HG03159 (cell line): Measurements from ENCODE around the gene OTOP1.
"Not testable (repeated sequence)": the region's sequence is repeated elsewhere in the genome, so short reads cannot be mapped to it uniquely, and the experiment has no call there.

Experiments used
- ATAC-seq: cut with Tn5 transposase; IDR thresholded peaks from one replicate; pipeline ENCODE4 v1.9.1; 2021; ENCODE audit warnings: mild to moderate bottlenecking, moderate library complexity; ENCODE audit not compliant: unreplicated experiment

The OTOP1 gene

DNA sequence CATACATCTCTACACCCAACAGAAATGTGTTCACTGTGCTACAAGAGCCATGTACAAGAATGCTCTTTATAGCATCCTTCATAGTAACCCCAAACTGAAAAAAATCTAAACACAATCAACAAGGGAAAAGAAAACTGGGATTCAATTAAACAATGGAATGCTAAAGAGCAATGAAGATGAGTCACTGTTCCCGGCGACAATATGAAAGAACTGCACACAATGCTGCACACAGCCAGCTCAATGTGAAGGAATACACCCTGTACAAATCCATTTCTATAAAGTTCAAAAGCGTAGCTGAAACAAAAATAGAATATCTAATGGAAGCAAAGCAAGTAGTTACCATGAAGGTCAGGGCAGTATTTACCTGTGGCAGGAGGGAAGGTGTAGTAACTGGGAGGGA lies 12.8 kb upstream of the OTOP1 start:
- not testable (repeated sequence) for ATAC-seq

DNA sequence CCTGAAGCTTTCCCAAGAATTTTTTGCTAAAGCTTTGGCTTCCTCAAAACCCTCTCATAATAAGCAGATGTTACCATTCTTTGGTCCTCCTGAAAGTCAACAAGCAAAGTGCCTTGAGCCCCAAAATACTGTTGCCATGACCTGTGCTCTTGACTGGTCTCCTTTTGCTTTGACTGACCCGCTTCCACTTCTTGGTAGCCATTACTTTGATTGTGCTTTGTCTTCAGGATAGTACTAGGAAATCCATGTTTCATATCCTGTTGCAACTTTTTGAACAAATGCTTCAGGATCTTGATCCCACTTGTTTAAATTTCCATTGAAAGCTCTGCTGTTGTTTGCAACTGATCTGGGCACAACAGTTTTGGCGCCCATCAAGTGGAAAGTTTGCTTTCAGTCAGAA lies 6.9 kb upstream of the OTOP1 start:
- ATAC-seq: no peak

DNA sequence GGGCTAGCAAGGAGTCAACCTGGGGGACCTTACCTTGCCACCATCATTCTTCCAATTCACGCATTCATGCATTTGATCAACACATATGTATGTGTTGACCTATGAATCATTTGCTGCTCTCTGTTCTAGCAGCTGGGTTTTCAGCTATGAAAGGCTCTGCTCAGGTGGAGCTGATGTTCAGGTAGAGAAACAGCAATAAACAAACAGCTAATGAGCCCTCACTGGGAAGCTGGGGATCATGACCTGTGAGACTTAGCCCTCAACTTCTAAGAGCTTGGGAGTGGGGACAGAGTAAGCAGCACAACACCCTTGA lies 1.6 kb upstream of the OTOP1 start:
- ATAC-seq: no peak

DNA sequence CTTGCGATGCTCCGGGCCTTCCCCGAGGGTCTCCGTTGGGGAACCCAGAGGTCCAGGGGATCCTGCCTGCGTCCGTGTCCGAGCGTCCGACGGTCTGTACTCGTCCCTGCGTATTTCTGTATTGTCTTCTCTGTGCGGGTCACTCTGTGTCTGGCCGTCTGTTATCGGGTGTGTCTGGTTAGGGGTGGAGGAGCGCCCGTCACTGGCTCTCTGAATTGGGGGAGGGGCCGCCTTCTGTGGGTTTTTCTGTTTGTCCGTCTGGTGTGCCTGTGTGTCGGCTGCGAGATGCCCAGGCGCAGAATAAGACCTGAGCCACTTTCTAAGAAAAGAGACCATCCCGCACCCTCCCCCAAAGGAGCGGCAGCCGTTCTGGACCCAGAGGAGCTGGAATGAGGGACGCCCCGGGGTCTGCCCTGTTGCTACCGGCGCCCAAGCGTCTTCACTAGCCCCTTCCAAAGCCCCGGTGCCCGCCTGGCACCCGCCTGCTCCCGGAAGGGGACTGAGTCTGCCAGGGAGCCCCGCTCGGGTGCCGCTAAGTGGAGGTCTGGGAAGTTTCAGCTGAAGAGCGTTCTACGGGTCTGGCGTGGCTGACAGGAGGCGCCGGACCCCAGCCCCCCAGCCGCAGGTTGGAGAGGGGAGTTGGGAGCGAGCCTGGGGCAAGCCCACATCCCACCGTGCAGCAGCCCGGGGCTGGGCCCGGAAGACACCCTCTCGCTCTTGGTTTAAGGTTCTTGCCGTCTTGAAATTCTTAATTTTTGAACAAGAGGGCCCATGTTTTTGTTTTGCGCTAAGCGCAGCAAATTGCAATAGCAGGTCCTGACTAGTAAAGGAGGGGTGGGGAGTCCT lies 1.0 kb upstream of the OTOP1 start:
- ATAC-seq: no peak

DNA sequence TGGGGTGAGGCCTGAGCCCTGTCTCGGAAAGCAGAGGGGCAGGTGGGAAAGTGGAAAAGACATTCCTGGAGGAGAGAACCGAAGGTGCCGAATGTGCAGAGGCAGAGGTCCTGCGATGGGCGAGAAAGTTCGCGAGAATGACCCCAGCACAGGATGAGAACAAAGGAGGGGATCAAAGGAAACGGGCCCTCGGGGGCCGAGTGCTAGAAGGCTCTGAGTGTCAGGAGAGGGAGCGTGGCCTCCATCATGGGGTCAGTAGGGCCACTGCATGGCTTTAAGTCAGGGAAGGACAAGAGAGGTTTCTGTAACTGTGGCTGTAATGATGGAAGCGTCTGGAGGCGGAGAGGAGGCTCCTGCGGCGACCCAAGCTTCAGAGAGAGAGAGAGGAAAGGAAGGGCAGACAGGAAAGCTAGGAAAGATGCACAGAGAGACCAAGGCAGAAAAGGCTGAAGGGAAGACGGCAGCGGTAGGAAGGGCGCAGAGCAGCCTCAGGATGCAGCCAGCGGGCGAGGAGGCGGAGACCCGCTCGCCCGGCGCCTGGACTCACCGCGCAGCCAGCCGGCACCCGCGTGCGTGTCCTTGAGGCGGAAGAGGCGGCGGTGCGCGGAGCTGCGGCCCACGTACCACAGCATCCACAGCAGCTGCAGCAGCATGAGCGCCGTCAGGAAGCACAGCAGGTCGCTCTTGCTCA lies 669 bp downstream of the OTOP1 start:
- no peak for ATAC-seq

DNA sequence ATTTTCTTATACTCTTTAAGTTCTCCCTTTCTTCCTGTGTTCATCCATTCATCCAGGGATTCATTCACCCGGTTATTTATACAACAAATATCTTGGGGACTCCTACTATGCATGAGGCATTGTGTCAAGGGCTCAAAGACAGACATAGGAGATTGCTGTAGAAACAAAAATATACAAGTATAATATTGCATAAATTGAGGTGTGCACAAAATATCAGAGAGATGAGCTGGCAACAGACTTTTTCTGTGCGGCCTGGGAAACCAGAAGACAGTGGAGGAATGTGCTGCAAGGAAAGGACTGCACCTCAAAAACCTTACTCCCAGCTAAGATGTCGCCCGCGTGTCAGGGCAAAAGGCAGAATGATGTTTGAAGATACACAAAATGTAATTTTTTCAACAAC lies 9.6 kb downstream of the OTOP1 start:
- no peak for ATAC-seq

DNA sequence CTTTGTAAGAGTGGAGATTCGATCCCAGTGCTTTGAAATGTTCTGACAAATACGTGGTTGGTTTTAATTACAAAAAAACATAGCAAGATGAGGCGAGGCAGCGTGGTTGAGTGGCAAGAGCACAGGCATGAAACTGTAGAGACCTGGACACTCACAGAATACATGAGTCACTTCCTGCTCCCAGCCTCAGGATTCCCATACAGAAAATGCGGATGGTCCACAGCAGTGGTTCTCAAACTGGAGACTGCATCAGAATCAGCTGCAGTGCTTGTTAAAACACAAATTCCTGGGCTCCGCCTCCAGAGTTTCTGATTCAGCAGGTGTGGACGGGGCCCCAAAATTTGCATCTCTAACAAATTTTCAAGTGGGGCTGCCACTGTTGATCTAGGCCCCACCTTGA lies 10.1 kb downstream of the OTOP1 start:
- ATAC-seq: no peak

DNA sequence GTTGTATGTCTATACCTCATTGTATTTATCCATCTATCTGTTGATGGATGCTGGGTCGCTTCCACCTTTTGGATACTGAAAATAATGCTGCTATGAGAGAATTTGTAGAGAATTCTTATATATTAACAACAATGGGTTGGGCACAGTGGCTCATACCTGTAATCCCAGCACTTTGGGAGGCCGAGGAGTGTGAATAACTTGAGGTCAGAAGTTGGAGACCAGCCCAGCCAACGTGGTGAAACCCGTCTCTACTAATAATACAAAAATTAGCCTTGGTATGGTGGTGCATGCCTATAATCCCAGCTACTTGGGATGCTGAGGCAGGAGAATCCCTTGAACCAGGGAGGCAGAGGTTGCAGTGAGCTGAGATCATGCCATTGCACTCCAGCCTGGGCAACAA lies 13.1 kb downstream of the OTOP1 start:
- not testable (repeated sequence) for ATAC-seq

DNA sequence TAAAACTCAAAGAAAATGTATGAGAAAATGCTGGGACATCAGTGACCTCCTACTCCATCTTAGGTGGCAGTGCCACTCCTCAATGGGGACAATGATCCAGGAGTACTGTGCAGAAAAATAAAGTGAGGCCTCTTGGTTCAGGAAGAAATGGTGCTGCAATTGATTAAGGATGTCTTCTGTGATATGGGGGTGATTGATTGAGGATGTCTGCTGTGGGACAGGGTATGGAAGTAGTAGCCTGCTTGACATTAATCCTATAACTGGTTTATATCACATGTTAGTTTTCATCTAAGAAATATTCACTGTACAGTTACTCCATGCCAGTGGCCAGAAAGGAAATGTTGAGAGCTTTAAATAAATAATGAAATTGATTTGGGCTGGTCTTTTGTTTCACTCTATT lies 20.5 kb downstream of the OTOP1 start:
- ATAC-seq: no peak

DNA sequence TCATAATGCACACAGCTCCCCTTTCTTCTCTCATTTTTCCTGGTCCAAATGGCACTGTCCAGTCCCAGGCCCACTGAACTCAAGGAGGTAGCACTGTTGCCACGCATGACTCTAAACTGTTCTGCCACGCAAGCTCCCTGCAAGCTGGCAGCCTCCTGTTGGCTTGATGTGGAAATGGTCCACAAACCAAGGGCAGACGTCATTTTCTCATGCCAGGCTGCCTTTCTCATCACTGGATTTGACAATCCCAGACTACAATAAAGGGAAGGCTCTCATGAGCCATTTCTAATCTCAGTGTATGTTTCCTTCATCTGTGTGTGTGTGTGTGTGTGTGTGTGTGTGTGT lies 22.4 kb downstream of the OTOP1 start:
- ATAC-seq: no peak

DNA sequence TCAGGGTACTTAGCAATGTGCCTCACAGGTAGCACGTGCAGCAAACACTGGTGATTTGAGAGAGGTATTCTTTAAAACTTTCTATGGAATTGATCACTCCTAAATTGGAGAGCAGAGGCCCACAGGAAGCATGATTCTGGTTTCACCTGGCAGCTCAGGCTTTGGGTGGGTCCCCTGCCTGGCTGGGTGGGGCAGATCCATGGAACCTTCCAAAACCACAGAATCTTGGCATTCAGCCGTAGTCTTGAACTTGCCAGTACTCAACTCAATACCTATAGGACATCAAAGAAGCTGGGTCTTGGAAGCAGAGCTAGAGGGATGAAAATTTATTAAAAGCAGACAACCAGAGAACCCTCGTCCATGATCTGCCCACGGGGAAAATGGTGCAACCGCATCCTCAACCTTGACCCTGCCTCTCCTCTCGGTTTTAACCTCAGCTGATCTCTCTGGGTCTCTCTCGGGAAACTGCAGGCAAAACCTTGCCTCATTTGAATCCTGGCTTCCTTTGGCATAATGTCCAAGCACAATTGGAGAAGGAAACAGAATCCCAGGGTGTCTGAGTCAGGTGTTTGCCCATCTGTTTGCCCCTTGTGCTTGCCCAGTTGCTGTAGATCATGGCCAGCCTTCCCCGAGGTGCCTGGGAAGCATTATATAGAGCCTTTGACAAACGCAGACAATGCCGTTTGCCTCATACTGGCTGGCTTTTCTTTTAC lies 22.9 kb downstream of the OTOP1 start:
- no peak for ATAC-seq

DNA sequence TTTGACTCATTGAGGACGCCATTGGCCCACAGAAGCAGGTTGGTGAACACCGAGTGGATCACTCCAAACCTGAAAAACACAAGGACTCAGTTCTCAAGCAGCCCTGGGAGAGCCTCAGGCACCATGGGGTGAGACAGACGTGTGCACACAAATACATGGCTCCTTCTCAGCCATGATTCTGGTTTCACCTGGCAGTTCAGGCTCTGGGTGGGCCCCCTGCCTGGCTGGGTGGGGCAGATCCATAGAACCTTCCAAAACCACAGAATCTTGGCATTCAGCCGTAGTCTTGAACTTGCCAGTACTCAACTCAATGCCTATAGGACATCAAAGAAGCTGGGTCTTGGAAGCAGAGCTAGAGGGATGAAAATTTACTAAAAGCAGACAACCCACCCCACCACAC lies 24.2 kb downstream of the OTOP1 start:
- ATAC-seq: no peak

DNA sequence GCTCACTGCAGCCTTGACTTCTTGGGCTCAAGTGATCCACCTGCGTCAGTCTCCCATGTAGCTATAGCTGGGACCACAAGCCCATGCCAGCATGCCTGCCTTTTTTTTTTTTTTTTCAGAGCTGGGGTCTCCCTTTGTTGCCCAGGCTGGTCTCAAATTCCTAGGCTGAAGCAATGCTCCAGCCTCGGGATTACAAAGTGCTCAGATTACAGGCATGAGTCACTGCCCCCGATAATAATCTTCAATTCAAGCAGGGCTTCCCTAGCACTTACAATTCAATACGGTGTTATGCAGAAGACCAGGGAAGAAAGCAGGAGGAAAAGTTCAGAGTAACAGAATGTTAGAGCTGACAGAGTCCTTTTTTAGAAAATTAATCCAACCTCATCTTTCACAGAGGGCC lies 26.1 kb downstream of the OTOP1 start:
- ATAC-seq: no peak

DNA sequence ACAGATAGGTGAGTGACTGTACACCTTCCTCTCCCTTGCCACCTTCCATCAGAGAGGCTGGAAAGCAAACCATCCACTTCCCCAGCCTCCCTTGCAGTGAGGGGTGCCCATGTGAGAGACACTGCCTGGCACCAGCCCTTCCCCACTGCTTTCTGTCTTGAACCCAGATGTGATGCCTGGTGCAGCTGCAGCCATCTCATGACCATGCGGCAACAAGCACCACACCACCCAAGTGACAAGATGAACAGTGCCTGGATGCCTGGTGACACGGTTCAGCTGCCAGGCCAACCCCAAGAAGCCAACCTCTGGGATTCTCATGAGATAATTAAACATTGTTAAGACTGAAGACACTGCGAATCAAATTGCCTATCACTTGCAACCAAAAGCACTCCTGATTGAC lies 31.4 kb downstream of the OTOP1 start:
- no peak for ATAC-seq

DNA sequence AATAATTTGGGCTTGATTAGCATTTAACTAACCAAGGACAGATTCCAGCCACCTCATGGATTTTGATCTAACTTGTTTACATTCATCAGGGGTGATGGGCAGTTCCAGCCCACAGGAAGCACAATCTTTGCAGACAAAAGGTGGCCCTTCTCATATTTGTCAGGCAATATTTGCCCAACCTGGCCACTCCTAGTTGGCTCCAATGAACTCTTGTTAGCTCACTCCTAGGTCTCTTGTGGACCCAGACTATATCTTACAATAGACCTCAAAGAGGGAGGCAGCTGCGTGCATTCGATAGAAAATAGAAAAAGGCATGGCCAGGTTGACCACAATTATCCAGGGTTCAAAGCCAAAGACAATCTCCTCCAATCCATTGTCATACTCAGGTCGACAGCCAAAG lies 38.2 kb downstream of the OTOP1 start:
- not testable (repeated sequence) for ATAC-seq

DNA sequence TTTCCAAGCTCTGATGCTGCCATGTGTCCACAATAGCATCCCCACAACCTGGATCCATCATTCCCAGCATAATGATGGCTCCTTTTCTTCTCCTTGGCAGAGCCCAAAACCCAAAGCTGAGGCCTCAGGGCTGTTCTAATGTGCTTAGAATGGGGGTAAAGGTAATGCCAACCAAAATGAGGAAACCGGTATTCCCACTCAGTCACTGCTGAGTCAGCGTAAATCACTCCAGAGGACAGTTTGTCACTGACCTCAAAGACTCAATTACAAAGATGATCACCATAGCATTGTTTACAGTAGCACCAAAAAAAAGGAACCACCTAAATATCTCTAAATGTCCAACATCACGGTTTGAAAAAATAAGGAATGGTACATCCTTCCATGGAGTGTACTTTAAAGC lies 41.2 kb downstream of the OTOP1 start:
- no peak for ATAC-seq

DNA sequence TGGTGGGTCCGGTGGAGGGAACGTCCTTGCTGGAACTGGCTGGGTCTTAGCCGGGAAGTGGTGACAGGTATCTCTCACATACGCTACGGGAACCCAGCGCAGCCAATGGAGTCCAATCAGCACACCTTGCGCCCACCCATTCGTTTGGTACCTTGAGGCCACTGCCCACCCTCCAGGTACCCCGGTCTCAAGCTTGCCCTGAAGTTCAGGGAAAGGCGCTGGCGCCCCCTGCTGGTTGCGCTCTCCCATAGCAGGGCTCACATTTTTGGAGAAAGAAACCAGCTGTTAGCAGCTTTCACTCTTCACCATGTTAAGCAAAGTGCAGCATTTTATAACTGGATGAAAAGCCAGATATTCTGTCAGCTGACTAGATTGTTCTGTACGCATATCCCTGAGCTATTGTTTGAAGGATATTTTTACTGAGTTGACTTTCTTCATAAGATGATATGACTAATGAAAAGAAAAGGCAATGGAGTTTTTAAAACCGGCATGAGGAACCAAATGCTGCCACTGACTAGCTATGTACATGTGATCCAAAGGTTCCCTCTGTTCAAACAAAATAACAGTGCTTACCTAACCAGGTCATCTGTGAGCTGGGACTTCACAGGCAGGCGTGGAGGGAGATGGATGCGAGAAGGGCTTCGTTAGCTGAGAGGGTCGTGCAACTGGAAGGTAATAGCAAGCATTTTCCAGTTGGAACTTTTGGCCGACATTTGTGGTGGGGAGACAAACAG lies 43.7 kb downstream of the OTOP1 start:
- ATAC-seq: no peak

DNA sequence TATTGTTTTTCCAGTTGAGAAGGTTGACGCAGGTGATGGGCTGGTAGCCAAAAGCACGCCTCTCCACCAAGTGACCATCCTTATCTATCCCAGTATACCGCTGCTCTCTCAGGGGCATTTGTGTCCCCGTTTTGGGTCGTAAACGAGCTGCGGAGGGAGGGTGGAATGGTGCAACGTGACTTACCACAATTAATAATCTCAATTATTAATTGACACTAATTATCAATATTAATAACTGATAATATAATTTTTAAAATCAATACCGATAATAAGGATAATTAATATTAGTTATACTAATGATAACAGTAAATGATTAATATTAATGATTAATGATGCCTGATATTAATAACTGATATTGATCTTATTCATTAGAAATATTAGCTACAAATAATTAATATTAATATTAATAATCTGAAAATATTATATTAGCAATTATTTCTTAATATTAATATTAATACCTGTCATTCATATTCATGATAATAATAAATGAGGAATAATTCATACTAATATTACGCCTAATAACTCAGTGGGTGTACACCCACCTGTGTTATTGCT lies 56.1 kb downstream of the OTOP1 start:
- no peak for ATAC-seq

DNA sequence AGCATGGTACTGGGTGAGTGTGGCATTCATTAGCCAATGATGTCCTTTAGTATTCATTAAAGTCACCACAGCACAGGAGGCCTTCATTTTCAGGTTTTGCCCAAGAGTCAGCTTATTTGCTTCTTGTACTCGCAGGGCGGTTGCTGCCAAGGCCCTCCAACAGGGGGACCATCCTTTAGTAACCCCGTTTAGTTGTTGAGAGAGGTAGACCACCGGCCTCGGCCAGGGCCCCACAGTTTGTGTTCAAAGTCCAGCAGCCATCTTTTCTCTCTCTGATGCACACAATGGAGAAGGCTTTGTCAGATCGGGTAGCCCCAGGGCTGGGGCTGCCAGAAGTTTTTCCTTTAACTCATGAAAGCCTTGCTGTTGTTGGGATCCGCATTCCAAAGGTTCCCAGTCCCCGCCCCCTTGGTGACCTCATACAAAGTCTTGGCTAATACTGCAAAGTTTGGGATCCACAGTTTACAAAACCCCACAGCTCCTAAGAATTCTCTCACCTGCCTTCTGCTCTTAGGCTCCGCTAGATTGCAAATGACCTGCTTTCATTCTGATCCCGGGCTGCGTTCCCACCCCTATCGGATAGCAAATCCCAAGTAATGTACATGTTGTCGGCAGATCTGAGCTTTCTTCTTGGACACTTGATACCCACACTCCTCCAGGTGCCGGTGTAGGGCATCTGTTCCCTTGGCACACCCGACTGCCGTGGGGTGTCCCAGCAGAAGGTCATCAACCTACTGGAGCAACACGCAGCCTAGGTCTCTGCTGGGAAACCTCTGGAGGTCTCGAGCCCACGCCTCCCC lies 58.5 kb downstream of the OTOP1 start:
- ATAC-seq: not testable (repeated sequence)

DNA sequence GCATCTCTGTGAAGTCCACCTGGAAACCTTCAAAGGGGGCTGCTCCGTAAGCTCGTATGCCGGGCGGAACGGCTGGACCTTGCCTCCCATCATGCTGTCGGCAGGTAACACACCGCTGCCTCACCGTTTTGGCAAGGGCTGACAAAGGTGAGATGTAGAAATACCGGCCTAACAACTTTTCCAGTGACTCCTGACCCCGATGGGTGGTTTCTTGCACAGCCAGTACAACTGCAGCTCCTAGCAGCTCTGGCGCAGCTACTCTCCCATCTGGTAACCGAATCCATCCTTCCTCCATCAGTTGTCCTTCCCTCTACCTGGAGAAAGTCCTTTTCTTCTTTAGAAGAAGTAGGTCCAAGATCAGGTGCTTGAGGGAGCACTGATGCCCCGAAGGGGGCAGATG lies 59.7 kb downstream of the OTOP1 start:
- ATAC-seq: not testable (repeated sequence)
